Activated T-cell treated with anti-CD3 and anti-CD28 coated beads, Interleukin-2, amount 50 U/mL, for 1 hour (primary cell): Measurements from ENCODE around the gene CCL11.
"Not testable (repeated sequence)": the region's sequence is repeated elsewhere in the genome, so short reads cannot be mapped to it uniquely, and the experiment has no call there.

Experiments
- DNase-seq: peaks from one replicate; pipeline ENCODE4 v3.0.0-alpha.2; 2020

The CCL11 gene

GRCh38 chr17:34312080-34312479 is 26.5 kb downstream of the CCL11 start:
- no peak for DNase-seq

- no peak for DNase-seq
Observed at GRCh38 chr17:34313164-34313563, 27.6 kb downstream of the CCL11 start.

- no peak for DNase-seq
Observed at GRCh38 chr17:34314279-34314678, 28.7 kb downstream of the CCL11 start.

- DNase-seq, result no peak
Observed at GRCh38 chr17:34318474-34318873, 32.9 kb downstream of the CCL11 start.

- DNase-seq, result no peak
Observed at GRCh38 chr17:34319039-34319483, 33.5 kb downstream of the CCL11 start, which contains the start of gene CCL8. TSS of gene CCL8 (plus strand) at chr17:34319435. CDS start at chr17:34319502, 67 bp downstream.

- no peak for DNase-seq
Observed at GRCh38 chr17:34321964-34322363, 36.4 kb downstream of the CCL11 start.

- not testable (repeated sequence) for DNase-seq
Observed at GRCh38 chr17:34327580-34327979, 42.0 kb downstream of the CCL11 start.

- DNase-seq, result no peak
Observed at GRCh38 chr17:34337701-34338100, 52.2 kb downstream of the CCL11 start.
